ENCODE data around the gene TMOD3.
A peak's percentile ranks its signal among the peaks of the same experiment; 100 is the strongest.
"Not testable (repeated sequence)": the region's sequence is repeated elsewhere in the genome, so short reads cannot be mapped to it uniquely, and the experiment has no call there.

The TMOD3 gene

DNA sequence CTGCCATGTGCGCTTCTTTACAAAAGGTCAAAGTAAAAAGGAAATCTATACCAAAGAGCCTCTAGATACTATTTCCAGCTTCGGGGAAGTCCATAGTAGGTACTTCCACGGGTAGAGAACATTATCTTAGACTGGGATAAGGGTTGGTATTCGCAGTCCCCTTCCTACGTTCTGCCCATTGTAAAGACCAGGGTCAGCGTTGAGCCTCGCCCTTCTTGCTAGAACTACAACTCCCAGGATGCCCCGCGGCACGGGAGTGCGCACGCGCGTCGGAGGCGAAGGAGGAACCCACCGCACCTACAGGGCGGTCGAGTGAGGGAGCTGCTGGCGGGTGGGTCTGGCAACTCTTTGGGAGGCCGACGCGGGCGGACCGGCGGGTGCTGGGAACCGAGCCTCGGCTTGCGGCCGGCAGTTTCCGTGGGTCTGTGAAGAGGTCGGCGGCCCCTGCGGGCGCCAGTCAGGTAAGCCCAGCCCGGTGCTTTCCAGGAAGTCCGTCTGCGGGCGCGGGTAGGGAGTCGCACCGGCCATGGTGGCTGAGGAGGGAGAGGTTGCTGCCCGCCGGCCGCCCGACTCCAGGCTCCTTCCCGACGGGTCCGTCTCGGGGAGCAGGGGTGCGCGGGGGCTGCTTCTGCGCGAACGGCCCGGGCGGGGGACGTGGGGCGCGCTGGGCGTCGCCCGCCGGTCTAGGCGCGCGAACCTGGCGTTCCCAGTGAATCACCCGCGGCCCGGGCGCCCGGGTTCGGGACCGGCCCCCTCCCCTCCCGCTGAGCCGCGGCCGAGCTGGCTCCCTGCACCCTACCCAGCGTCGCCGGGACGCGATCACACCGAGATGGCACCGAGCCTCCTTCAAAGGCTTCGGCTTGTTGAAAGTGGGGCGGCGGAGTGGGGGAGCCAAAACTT is at the start of gene TMOD3:
Gene TMOD3, plus strand, starts transcription at position 278 of the 900 bp plus-strand sequence. CDS start 33,232 bp downstream, outside the sequence.
- peak within 1 kb of the TSS; percentile 83 for H3K4me3 ChIP-seq (ENCODE audit: low read depth, low read length)

DNA sequence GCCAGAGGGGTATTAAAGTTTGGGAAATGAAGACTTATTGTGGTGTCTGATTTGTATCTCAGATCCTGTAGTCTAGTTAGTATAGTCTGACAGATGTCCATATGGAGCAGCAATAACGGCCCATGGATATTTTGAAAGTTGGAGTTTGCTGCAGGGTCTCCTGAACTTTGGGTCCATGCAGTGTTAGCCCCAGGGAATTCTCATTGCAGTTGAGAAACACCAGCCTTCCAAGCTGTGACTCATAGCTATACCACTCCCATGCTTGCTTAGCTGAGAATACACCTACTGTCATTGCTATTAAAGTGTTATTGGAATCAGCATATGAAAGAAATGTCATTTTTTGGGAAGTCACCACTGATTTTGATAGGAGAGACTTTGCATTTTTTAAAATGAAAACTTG is 48.8 kb upstream of the TMOD3 start:
- H3K4me3 ChIP-seq (ENCODE audit: low read depth, low read length), result no peak overlapping the region

DNA sequence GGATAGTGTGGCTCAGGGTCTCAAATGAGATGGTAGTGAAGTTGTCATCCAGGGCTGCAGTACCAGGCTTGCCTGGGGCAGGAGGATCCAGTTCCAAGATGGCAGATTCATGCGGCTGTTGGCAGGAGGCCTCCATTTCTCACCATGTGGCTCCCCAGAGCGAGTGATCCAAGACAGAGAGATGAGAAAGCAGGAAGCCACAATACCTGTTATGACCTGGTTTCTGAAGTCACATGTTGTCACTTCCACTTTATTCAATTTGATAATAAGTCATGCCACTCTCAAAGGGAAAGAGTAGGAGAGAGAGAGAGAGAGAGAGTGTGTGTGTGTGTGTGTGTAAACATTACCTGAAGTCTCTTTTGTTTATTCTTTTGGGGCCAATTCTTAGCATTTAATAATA is 47.9 kb upstream of the TMOD3 start:
- H3K4me3 ChIP-seq (ENCODE audit: low read depth, low read length), result no peak overlapping the region

DNA sequence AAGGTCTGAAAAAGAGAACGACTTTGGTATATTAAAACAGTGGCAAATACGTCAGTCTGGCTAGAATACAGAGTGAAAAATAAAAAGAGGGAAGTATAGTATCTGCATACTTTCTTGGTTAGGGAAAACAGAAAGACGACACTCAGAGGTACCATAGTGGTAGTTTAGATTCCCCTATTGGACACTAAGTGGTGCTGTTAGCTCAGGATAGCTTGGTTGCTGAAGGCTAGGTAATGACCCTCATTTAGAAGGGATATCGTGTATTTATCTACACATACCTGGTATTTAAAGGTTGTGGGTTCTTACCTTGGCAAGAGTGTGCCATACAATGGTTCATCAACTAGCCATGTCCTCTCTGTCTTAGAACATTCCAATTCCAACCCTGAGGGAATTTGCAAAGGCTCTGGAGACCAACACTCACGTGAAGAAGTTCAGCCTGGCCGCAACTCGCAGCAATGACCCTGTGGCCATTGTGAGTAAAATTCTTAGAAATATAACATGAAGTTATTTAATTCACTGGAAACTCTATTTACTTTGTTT is 47.0 kb upstream of the TMOD3 start:
- H3K4me3 ChIP-seq (ENCODE audit: low read depth, low read length), result no peak overlapping the region

DNA sequence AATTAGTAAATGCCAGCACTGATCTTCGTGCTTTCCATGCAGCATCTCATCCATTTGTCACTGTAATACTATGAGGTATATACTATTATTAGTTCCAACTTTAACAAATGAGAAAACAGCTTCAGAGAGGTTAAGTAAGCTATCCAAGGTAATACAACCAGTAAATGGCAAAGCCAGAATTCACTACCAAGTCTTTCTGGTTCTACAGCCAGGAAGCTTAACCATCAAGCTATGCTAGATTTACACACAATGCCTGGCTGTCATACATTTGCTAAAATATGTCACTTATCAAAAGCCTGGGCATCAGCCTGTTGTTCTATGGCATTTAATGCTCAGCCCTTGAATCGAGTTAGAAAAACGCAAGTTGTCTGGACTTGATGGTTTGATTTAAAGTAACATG is 45.5 kb upstream of the TMOD3 start:
- no peak overlapping the region for H3K4me3 ChIP-seq (ENCODE audit: low read depth, low read length)

DNA sequence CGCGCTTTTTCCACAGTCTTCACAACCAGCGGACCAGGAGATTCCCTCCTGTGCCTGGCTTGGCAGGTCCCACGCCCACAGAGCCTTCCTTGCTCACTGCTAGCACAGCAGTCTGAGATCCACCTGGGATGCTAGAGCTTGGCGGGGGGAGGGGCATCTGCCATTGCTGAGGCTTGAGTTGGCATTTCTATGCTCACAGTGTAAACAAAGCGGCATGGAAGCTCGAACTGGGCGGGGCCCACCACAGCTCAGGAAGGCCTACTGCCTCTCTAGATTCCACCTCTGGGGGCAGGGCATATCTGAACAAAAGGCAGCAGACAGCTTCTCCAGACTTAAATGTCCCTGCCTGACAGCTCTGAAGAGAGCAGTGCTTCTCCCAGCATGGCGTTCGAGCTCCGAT is 42.3 kb upstream of the TMOD3 start:
- not testable (repeated sequence) for H3K4me3 ChIP-seq (ENCODE audit: low read depth, low read length)

DNA sequence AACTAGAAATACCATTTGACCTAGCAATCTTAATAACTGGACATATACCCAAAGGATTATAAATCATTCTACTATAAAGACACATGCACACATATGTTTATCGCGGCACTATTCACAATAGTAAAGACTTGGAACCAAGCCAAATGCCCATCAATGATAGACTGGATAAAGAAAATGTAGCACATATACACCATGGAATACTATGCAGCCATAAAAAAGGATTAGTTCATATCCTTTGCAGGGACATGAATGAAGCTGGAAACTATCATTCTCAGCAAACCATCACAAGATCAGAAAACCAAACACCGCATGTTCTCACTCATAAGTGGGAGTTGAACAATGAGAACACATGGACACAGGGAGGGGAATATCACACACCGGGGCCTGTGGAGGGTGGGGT is 37.0 kb upstream of the TMOD3 start:
- H3K4me3 ChIP-seq (ENCODE audit: low read depth, low read length), result not testable (repeated sequence)

DNA sequence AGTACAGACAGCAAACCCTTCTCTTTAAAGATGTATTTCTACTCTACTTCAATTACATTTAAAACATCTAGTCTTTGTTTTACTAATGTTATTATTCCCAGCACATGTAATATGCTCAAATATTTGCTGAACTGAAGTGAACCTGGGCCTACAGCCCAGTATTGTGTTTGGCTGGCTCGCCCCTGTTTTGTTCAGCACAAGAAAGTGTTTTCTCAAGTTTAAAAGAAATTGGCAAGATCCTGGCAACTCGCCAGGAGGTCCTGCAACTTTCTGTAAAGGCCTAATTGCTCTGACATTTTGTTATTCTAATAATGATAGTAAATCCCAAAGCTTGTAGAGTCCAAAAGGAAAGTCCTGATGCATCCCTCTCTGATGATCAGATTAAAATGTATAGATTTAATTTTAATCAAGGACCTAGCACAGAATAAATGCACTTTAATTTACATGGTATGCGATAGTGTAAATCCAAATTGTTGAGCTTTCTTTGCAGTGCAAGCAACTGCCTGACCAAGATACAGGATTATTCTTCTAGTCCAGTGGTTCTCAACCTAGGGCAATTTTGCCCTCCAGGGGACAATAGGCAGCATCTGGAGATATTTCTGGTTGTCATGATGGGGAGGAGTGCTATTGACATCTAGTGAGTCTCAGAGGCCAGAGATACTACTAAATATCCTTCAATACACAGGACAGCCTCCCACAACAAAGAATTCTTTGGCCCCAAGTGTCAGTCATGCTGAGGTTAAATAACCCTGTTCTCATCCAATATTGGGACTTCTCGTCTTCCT is 35.7 kb upstream of the TMOD3 start:
- H3K4me3 ChIP-seq (ENCODE audit: low read depth, low read length), result no peak overlapping the region

DNA sequence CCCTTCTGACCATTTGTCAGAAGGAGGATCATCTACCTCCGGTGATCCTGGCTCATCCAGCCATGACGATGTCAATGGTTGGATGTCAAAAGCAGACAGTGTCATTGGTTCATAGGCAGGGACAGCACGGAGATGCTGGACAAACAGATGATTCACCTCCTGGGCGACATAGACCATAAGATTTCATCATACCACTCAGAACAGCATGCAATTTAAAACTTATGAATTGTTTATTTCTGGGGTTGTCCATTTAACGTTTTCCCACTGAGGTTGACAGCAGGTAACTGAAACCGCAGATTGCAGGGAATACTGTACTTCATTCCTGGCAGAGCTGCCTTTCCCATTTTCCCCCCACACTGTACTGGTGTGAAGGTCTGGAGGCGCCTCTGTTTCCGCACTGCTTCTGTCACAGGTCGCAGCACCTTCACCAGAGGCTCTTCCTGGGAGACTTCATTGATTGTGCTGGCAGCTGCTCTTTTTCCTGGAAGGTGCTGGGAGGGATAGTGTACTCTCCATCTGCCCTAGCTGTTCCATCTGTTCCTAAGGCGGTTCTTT is 32.5 kb upstream of the TMOD3 start:
- no peak overlapping the region for H3K4me3 ChIP-seq (ENCODE audit: low read depth, low read length)

DNA sequence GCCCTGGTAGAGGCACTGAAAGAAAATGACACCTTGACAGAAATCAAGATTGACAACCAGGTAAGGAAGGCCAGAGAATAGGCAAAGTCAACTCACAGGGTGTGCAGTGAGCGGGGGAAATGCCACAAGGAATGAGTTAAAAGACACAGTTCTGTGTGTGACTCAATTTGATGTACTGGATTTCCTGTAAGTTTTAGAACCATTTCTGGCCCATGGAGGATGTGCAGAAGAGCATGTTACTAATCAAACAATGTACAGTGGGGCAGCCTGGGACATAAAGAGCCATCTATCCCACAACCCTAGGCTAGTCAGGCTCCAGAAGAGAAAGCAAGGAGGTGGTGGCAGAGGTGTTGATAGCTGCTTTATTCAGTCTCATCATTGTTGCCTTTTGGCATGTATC is 31.2 kb upstream of the TMOD3 start:
- no peak overlapping the region for H3K4me3 ChIP-seq (ENCODE audit: low read depth, low read length)

DNA sequence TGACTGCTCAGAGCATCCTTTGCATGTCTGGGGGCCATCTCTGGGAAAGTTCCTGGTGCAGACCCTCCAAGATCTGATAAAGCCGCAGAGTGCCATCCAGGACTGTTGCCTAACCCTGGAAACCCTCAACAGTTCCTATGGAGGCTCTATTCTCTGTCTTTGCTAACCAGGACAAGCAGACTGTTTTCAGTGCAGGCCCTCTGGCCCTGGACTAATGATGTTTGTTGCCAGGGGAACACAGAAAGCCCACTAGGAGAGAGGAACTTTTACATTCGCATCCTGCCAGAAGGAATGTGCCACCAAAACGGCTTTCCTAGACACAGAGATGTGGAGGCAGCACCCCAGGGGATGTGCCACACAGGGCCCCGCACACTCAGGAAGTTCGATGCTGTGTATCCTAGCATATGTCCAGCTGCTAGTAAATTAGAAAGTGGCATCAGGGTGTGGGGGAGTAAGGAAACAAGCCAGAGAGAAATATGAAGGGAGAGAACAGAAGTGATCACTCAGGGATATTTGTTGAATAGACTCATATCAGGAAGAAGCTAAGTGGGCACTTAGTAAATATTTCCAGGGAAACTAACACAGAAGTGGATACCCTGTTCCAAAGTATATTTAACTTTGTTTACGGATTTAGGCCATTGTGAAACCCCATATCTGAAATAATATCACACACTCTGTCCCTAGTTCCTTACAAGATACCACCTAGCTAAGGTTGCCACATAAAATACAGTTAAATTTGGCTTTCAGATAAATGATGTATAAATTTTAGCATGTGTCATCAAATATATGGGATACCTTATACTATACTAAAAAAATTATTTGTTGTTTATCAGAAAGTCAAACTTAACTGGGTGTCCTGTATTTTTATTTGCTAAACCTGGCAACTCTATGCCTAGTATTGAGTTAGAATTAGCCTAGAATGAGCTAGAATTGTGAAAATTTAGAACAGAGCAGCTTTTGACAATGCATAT is 29.9 kb upstream of the TMOD3 start:
- no peak overlapping the region for H3K4me3 ChIP-seq (ENCODE audit: low read depth, low read length)

DNA sequence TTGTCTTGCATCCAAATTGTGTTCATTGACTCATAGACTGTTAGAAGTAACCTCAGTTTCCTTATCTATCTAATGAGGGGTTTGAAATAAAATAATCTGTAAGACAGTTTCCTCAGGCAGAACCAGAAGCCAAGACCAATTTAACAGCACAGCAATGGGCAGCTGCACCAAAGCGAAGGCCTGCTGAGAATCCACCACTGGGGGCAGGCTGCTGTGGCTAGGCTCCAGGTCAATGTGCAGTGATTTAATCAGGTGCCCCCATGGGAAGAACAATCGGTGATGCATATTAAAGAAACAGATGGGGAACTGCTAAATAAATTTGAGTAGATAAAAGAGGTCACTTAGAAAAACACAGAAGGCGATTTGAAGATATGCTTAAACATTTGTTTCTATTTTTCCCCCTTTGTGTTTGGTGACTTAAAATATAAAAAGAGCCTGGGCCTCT is 28.0 kb upstream of the TMOD3 start:
- no peak overlapping the region for H3K4me3 ChIP-seq (ENCODE audit: low read depth, low read length)

DNA sequence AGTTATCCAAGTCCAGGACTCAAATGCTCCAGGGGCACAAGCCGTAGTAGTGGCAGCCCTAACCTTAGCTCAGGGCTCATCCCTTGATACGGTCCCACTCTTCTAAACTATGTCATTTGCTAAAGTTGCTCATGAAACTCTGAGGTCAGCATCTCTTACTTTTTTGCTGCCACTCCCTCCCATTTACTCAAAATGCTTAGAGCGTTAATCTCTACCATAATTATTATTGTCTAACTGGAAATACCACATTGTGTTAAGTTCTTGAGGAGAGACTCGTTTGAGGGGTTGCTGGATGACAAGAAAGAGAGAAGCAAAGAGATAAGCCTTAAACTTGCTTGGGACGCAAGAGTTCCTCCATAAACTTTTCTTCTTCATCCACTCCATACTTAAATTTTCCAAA is 26.9 kb upstream of the TMOD3 start:
- no peak overlapping the region for H3K4me3 ChIP-seq (ENCODE audit: low read depth, low read length)

DNA sequence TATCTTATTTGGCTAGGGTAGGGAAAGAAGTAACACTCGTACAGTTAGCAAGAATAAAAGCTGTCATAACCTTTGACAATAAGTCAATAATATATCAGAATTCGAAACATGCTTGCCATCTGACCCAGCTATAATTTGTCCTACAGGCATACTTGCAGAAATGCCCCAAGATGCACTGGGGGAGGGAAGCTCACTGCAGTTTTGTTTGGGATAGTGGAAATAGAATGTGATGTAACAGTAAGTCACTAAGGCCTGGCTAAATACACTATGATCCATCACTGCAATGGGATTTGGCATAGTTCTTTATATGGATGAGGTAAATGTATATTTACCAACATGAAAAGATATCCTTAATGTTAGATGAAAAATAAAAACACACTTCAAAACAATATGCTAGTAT is 25.5 kb upstream of the TMOD3 start:
- no peak overlapping the region for H3K4me3 ChIP-seq (ENCODE audit: low read depth, low read length)

DNA sequence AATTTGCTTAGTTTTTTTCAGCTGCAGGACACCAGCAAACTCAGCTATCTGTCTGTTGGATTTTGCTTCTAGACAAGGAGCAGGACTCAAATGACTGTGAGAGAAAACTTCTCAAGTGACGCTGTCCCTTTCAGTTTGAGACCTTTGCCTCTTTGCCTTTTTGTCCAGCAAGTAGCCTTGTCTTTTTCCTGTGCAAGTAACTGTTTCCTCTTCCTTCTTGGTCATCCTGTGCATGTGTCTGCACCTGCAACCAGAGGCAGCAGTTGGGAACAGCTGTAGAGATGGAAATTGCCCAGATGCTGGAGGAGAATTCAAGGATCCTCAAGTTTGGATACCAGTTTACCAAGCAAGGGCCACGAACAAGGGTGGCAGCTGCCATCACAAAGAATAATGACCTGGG is 23.3 kb upstream of the TMOD3 start:
- no peak overlapping the region for H3K4me3 ChIP-seq (ENCODE audit: low read depth, low read length)

DNA sequence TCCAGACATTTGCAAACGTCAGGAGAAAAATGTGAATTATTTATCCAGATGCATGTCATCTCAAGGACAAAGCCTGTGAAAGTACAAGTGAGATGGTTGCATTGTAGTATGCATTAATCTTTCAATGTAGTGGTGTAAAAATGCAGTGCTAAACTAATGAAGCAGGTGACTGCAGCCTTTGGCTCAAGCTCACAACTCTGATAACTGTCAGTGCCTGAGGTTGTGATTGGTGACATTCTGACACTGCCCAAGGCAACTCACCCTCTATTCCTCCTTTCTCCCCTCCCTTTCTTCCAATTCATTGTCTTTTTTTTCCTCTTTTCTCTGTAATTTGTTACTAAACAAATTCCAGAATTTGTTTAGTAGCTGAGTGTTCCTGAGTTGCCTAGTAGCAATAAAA is 20.0 kb upstream of the TMOD3 start:
- H3K4me3 ChIP-seq (ENCODE audit: low read depth, low read length), result no peak overlapping the region

DNA sequence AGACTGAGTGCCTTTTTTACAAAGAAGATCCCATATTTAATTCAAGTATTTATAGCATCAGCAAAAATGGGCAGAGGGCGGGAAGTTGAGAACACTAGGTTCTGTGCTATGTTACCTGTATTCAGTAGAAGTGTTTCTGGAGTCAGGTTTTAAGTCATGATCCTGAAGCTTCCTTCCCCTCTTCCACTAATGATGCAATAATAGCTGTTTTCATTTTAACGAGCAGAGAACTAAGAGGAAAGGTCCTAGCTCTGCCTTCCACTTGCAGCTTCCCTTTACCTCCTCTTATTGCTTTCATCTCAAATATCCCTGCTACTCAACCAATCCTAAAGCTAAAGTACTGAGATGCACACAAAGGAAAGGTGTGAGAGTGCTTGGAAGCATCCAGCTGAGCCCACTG is 16.9 kb upstream of the TMOD3 start:
- H3K4me3 ChIP-seq (ENCODE audit: low read depth, low read length), result no peak overlapping the region

DNA sequence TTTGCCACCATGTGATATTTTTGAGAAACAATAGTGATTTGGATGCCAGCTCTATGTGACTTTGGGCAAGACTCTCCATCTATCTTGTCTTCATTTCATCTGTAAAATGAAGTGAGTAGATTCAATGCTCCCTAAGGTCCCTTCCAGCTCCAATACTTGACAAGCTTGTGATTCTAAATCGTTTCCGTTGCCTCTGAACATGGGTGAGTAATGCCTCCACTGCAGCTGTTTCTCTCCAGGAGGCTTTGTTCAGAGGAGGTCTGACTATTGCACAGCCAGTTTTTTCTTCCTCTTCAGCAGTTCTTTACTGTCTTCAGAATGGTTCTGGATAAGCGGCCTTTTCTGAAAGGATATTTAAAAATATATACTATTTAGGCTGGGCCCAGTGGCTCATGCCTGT is 14.8 kb upstream of the TMOD3 start:
- H3K4me3 ChIP-seq (ENCODE audit: low read depth, low read length), result no peak overlapping the region

DNA sequence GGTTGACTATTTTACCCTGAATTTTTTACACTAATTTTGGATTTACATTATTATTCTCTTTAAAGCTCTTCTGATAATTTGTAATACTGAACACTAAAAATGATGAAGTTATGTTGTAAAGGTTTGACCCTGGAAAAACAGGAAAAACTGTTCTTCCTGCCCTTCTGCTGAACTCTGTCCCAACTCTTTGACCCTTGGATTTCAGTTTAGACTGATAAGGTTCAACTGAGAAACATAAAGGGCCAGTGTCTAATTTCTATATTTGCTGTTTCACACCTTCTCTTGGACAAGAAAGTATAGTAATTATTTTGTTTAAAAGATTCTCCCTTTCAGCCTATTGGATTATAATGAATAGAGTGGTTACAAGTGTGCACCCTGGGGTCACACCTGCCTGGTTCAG is 12.8 kb upstream of the TMOD3 start:
- H3K4me3 ChIP-seq (ENCODE audit: low read depth, low read length), result no peak overlapping the region

DNA sequence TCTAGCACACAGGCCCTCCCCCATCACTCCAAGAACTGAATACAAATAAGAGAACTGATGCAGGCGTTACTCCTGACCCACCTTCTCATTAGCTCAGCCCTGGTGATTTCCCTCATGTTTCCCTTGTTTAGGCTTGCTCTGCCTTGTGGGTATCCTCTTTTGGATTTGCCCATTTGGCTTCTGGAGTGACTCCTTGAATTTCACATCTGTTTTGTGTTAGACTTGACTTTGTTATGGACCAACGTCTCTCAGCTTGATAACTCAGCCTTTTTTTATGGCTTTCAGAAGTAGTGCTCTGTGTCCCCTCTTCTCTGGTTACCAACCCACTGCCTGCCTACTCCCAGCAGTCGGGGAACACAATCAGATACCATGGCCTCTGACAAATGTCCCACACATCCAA is 11.3 kb upstream of the TMOD3 start:
- no peak overlapping the region for H3K4me3 ChIP-seq (ENCODE audit: low read depth, low read length)
